Liver (tissue), 9 donors: ENCODE data around the gene SIT1. TPM values are rescaled to one million over a fixed set of nuclear protein-coding genes. Genes with fewer than 3 reads are reported as not detected.

Experiments
- DNase-seq: peaks from one replicate; pipeline ENCODE4 v3.0.0-alpha.2; 2017; ENCODE audit warnings: low spot score
- H3K27ac ChIP-seq, 2 donors: one replicate each; pipeline ENCODE4 v1.7.0; 2013; ENCODE audit warnings: inconsistent platforms in 2 of 2, low read length in 2 of 2, control low read depth in 1 of 2, low read depth in 1 of 2, mild to moderate bottlenecking in 1 of 2
- H3K27me3 ChIP-seq, 4 donors: one replicate each; pipeline versions ENCODE4 v1.6.1 to v1.7.0; 2013; ENCODE audit warnings: low read length in 3 of 4, inconsistent platforms in 1 of 4, mild to moderate bottlenecking in 1 of 4, moderate library complexity in 1 of 4; ENCODE audit not compliant: control insufficient read depth in 4 of 4, insufficient read depth in 4 of 4
- H3K36me3 ChIP-seq, 4 donors: one replicate each; pipeline versions ENCODE4 v1.6.1 to v1.7.0; 2013; ENCODE audit warnings: low read length in 3 of 4, mild to moderate bottlenecking in 3 of 4, low read depth in 1 of 4, moderate library complexity in 1 of 4; ENCODE audit not compliant: control insufficient read depth in 4 of 4, insufficient read depth in 3 of 4
- H3K4me1 ChIP-seq, 4 donors: one replicate each; pipeline versions ENCODE4 v1.6.1 to v1.7.0; 2013; ENCODE audit warnings: low read length in 3 of 4, mild to moderate bottlenecking in 3 of 4, moderate library complexity in 1 of 4; ENCODE audit not compliant: control insufficient read depth in 4 of 4, insufficient read depth in 4 of 4
- H3K4me3 ChIP-seq, 3 donors: one replicate each; pipeline versions ENCODE4 v1.6.1 to v1.7.0; 2013; ENCODE audit warnings: low read length in 3 of 3, control low read depth in 1 of 3, low read depth in 1 of 3, mild to moderate bottlenecking in 1 of 3
- H3K9ac ChIP-seq, 2 donors: one replicate each; pipeline ENCODE4 v1.7.0; 2013; ENCODE audit warnings: low read length in 2 of 2, mild to moderate bottlenecking in 2 of 2, moderate library complexity in 2 of 2, control low read depth in 1 of 2, low read depth in 1 of 2
- H3K9me3 ChIP-seq, 4 donors: one replicate each; pipeline versions ENCODE4 v1.6.1 to v1.7.0; 2013; ENCODE audit warnings: low read length in 3 of 4; ENCODE audit not compliant: control insufficient read depth in 4 of 4
- EGR1 ChIP-seq, 2 donors: IDR thresholded peaks; 2 replicates each; pipeline ENCODE4 v1.6.1; 2016 to 2018; ENCODE audit warnings: antibody characterized with exemption in 2 of 2, low read depth in 2 of 2
- FOXA1 ChIP-seq: IDR thresholded peaks from 2 replicates; pipeline ENCODE4 v1.6.1; 2016; ENCODE audit warnings: antibody characterized with exemption
- FOXA2 ChIP-seq: IDR thresholded peaks from 2 replicates; pipeline ENCODE4 v1.6.1; 2016; ENCODE audit warnings: antibody characterized with exemption
- GABPA ChIP-seq, 2 donors: IDR thresholded peaks in 1 of 2; conservative IDR thresholded peaks in 1 of 2; 2 replicates each; pipeline ENCODE4 v1.6.1; 2016; ENCODE audit warnings: antibody characterized with exemption in 2 of 2, mild to moderate bottlenecking in 1 of 2, moderate library complexity in 1 of 2
- HNF4A ChIP-seq, 2 donors: conservative IDR thresholded peaks; 2 replicates each; pipeline ENCODE4 v1.6.1; 2016; ENCODE audit warnings: antibody characterized with exemption in 2 of 2, mild to moderate bottlenecking in 2 of 2
- HNF4G ChIP-seq: IDR thresholded peaks from 2 replicates; pipeline ENCODE4 v1.6.1; 2016; ENCODE audit warnings: antibody characterized with exemption
- JUND ChIP-seq, 2 donors: IDR thresholded peaks; 2 replicates each; pipeline ENCODE4 v1.6.1; 2016; ENCODE audit warnings: antibody characterized with exemption in 2 of 2
- NR2F2 ChIP-seq: IDR thresholded peaks from 2 replicates; pipeline ENCODE4 v1.6.1; 2016; ENCODE audit warnings: antibody characterized with exemption
- RAD21 ChIP-seq, 2 donors: IDR thresholded peaks; 2 replicates each; pipeline ENCODE4 v1.6.1; 2016; ENCODE audit warnings: antibody characterized with exemption in 2 of 2, mild to moderate bottlenecking in 2 of 2
- RXRA ChIP-seq, 2 donors: IDR thresholded peaks; 2 replicates each; pipeline ENCODE4 v1.6.1; 2017 to 2018; ENCODE audit warnings: antibody characterized with exemption in 2 of 2, mild to moderate bottlenecking in 1 of 2
- SP1 ChIP-seq: IDR thresholded peaks from 2 replicates; pipeline ENCODE4 v1.6.1; 2018; ENCODE audit warnings: antibody characterized with exemption, mild to moderate bottlenecking
- TAF1 ChIP-seq: conservative IDR thresholded peaks from 2 replicates; pipeline ENCODE4 v1.6.1; 2016; ENCODE audit warnings: antibody characterized with exemption, mild to moderate bottlenecking
- YY1 ChIP-seq: IDR thresholded peaks from 2 replicates; pipeline ENCODE4 v1.6.1; 2016; ENCODE audit warnings: antibody characterized with exemption, mild to moderate bottlenecking
- WGBS: extraction: QIAGEN DNeasy Blood & Tissue Kit; methylation state at CpG from one replicate; pipeline ENCODE4 v1.1.7; 2013; 5-methylcytosine and 5-hydroxymethylcytosine counted together
- polyA plus RNA-seq, 2 donors: library from polyadenylated mRNA; stranded (reverse) in 1 of 2; unstranded in 1 of 2; fragments of 200-250 nt in 1 of 2; fragments of >200 nt in 1 of 2; fragmentation: Nextera tagmentation in 1 of 2; extraction: Ambion mirVana in 1 of 2; gene quantifications; one replicate each; pipeline versions ENCODE4 v1.2.1 to v1.2.3, GENCODE V29; 2013 to 2015
- total RNA-seq, 2 donors: library from RNA; depleted of rRNA; stranded (reverse); fragments of >200 nt; gene quantifications; one replicate each; pipeline ENCODE4 v1.2.3, GENCODE V29; 2014
- TF ChIP-seq, protein P1 (sequence below): IDR thresholded peaks from 2 replicates; pipeline ENCODE4 v1.6.1; 2016; ENCODE audit warnings: antibody characterized with exemption
- TF ChIP-seq, protein P2 (sequence below): IDR thresholded peaks from 2 replicates; pipeline ENCODE4 v1.6.1; 2016; ENCODE audit warnings: antibody characterized with exemption
- TF ChIP-seq, protein P3 (sequence below): IDR thresholded peaks from 2 replicates; pipeline ENCODE4 v1.6.1; 2016; ENCODE audit warnings: antibody characterized with exemption
- TF ChIP-seq, protein P4 (sequence below): IDR thresholded peaks from 2 replicates; pipeline ENCODE4 v1.6.1; 2016; ENCODE audit warnings: antibody characterized with exemption, mild to moderate bottlenecking
- TF ChIP-seq, protein P5 (sequence below): fragments of 150-350 bp; IDR thresholded peaks from 2 replicates; pipeline ENCODE4 v1.5.1; 2017; ENCODE audit warnings: improper control_type of control experiment, low read depth, low read length; ENCODE audit not compliant: missing input control
- donor health status: healthy.
- donor health status: healthy.
- donor health status: healthy.
- donor health status: healthy.
- donor health status: healthy.

Gene SIT1
- total and polyA plus RNA-seq, 4 donors: 0.17 to 1.1 (median 0.34) TPM

DNA sequence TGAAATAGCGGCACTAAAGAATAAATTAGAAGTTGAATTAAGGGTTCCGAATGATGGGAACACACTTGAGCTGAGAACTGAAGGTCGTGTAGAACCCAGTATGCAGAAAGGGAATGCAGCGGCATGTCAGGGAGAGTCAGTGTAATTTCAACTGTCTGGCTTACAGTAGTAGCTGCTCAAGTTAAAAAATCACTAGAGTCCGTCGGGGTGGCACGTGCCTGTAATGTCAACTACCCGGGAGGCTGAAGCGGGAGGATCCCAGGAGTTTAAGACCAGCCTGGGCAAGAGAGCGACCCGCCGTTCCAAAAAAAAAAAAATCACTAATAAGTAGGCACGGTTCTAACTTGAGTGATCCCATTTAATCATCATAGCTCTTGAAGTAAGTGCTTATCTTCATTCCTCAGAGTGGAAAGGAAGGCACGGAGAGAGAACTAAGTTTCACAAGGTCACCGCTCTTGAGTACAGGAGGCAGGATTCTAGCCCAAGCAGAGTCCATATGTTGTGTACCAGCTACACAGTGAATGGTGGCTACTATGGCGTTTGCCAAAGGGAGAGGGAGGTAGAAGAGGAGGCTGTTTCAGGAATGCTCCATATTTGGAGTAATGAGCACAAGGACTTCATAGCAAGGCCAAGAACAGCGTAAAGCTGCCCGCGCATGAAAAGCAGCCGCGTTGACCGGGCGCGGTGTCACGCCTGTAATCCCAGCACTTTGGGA is 6.3 kb upstream of the SIT1 start:
- peak overlapping the region; percentile 1 to 50 (median 37) for H3K4me3 ChIP-seq
- peaks cover 4 to 22% (median 5%) of the 10 kb centered on the region in 4 donors for H3K4me1 ChIP-seq
- H3K9ac ChIP-seq: peak overlapping the region in 1 of 2 donors; percentile 85
- 39% methylated on average over 25 of the region's 25 CpGs for WGBS
- DNase-seq: no peak
- H3K9me3 ChIP-seq: no peaks in the 10 kb centered on the region
- no peaks in the 10 kb centered on the region for H3K36me3 ChIP-seq
- H3K27me3 ChIP-seq: no peaks in the 10 kb centered on the region
- H3K27ac ChIP-seq: peak overlapping the region; percentile 98 to 99
- TF ChIP-seq NR2F2: peak; percentile 7
- no peak for TF ChIP-seq FOXA1

DNA sequence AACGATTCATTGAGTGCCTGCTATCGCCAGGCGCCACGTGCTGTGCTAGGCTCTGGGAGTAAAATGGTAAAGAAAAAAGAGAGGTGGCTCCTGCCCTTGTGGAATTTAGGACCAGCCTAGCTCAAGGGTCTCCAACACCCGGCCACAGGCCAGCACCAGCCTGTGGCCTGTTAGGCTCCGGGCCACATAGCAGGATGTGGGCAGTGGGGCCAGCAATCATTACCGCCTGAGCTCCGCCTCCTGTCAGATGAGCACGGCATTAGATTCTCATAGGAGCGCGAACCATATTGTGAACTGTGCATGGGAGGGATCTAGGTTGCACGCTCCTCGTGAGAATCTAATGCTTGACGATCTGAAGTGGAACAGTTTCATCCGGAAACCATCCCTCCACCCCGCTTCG is 5.6 kb upstream of the SIT1 start:
- DNase-seq: no peak
- 89% methylated on average over 17 of the region's 17 CpGs for WGBS
- no peaks in the 10 kb centered on the region for H3K27me3 ChIP-seq
- H3K4me1 ChIP-seq: peaks cover 2 to 18% (median 4%) of the 10 kb centered on the region in 4 donors
- H3K36me3 ChIP-seq: no peaks in the 10 kb centered on the region
- no peak overlapping the region for H3K9ac ChIP-seq
- peak overlapping the region in 1 of 2 donors; percentile 99 for H3K27ac ChIP-seq
- no peak overlapping the region for H3K4me3 ChIP-seq
- H3K9me3 ChIP-seq: no peaks in the 10 kb centered on the region
- TF ChIP-seq TAF1: no peak
- TF ChIP-seq EGR1 (IDR thresholded peaks at IDR 0.05; ENCODE audit: low read depth in 2 of 2): no peak
- no peak for TF ChIP-seq NR2F2
- no peak for TF ChIP-seq JUND (IDR thresholded peaks at IDR 0.05)
- no peak for TF ChIP-seq SP1
- TF ChIP-seq, protein P1, sequence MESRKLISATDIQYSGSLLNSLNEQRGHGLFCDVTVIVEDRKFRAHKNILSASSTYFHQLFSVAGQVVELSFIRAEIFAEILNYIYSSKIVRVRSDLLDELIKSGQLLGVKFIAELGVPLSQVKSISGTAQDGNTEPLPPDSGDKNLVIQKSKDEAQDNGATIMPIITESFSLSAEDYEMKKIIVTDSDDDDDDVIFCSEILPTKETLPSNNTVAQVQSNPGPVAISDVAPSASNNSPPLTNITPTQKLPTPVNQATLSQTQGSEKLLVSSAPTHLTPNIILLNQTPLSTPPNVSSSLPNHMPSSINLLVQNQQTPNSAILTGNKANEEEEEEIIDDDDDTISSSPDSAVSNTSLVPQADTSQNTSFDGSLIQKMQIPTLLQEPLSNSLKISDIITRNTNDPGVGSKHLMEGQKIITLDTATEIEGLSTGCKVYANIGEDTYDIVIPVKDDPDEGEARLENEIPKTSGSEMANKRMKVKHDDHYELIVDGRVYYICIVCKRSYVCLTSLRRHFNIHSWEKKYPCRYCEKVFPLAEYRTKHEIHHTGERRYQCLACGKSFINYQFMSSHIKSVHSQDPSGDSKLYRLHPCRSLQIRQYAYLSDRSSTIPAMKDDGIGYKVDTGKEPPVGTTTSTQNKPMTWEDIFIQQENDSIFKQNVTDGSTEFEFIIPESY: no peak
- no peak for TF ChIP-seq GABPA (IDR thresholded peaks at IDR 0.05 in 1 of 2, conservative IDR thresholded peaks at IDR 0.05 in 1 of 2)
- no peak for TF ChIP-seq FOXA1
- TF ChIP-seq HNF4G: no peak
- TF ChIP-seq, protein P2, sequence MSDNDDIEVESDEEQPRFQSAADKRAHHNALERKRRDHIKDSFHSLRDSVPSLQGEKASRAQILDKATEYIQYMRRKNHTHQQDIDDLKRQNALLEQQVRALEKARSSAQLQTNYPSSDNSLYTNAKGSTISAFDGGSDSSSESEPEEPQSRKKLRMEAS: no peak
- TF ChIP-seq RAD21 (IDR thresholded peaks at IDR 0.05): no peak
- TF ChIP-seq YY1: no peak
- TF ChIP-seq HNF4A (conservative IDR thresholded peaks at IDR 0.05): no peak
- TF ChIP-seq, protein P3, sequence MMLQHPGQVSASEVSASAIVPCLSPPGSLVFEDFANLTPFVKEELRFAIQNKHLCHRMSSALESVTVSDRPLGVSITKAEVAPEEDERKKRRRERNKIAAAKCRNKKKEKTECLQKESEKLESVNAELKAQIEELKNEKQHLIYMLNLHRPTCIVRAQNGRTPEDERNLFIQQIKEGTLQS: no peak
- TF ChIP-seq, protein P4, sequence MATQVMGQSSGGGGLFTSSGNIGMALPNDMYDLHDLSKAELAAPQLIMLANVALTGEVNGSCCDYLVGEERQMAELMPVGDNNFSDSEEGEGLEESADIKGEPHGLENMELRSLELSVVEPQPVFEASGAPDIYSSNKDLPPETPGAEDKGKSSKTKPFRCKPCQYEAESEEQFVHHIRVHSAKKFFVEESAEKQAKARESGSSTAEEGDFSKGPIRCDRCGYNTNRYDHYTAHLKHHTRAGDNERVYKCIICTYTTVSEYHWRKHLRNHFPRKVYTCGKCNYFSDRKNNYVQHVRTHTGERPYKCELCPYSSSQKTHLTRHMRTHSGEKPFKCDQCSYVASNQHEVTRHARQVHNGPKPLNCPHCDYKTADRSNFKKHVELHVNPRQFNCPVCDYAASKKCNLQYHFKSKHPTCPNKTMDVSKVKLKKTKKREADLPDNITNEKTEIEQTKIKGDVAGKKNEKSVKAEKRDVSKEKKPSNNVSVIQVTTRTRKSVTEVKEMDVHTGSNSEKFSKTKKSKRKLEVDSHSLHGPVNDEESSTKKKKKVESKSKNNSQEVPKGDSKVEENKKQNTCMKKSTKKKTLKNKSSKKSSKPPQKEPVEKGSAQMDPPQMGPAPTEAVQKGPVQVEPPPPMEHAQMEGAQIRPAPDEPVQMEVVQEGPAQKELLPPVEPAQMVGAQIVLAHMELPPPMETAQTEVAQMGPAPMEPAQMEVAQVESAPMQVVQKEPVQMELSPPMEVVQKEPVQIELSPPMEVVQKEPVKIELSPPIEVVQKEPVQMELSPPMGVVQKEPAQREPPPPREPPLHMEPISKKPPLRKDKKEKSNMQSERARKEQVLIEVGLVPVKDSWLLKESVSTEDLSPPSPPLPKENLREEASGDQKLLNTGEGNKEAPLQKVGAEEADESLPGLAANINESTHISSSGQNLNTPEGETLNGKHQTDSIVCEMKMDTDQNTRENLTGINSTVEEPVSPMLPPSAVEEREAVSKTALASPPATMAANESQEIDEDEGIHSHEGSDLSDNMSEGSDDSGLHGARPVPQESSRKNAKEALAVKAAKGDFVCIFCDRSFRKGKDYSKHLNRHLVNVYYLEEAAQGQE: no peak
- TF ChIP-seq, protein P5, sequence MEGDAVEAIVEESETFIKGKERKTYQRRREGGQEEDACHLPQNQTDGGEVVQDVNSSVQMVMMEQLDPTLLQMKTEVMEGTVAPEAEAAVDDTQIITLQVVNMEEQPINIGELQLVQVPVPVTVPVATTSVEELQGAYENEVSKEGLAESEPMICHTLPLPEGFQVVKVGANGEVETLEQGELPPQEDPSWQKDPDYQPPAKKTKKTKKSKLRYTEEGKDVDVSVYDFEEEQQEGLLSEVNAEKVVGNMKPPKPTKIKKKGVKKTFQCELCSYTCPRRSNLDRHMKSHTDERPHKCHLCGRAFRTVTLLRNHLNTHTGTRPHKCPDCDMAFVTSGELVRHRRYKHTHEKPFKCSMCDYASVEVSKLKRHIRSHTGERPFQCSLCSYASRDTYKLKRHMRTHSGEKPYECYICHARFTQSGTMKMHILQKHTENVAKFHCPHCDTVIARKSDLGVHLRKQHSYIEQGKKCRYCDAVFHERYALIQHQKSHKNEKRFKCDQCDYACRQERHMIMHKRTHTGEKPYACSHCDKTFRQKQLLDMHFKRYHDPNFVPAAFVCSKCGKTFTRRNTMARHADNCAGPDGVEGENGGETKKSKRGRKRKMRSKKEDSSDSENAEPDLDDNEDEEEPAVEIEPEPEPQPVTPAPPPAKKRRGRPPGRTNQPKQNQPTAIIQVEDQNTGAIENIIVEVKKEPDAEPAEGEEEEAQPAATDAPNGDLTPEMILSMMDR: no peak
- TF ChIP-seq FOXA2: no peak
- TF ChIP-seq RXRA (IDR thresholded peaks at IDR 0.05): no peak
